Measurements from ENCODE around the gene PCBP2.

PCBP2 gene

GRCh38 chr12:53506881-53507602 lies 55.1 kb downstream of the PCBP2 start, which contains the start of gene NPFF:
Gene NPFF (minus strand): TSS chr12:53507484. CDS start chr12:53507474, 10 bp downstream.
- DNase-seq (ENCODE audit: low read depth) = no peak
- no peak for TF ChIP-seq CTCF (IDR thresholded peaks at IDR 0.05; ENCODE audit: low read depth, low read length, missing control alignments)
- in situ Hi-C loops (cut with HindIII; ENCODE audit: low sequenced_read_pairs) = no loop called here

GRCh38 chr12:53507603-53507885 lies 55.6 kb downstream of the PCBP2 start:
- H3K4me3 ChIP-seq (ENCODE audit: low read depth, low read length) = no peak overlapping the region
- DNase-seq (ENCODE audit: low read depth) = no peak
- TF ChIP-seq CTCF (IDR thresholded peaks at IDR 0.05; ENCODE audit: low read depth, low read length, missing control alignments) = no peak
- in situ Hi-C loops (cut with HindIII; ENCODE audit: low sequenced_read_pairs) = no loop called here

More at GRCh38 chr12:53506881-53507602, 55.1 kb downstream of the PCBP2 start, which contains the start of gene NPFF:
- no peak within 1 kb of the TSS for H3K4me3 ChIP-seq (ENCODE audit: low read depth, low read length)

GRCh38 chr12:53508534-53509170 lies 56.8 kb downstream of the PCBP2 start:
- TF ChIP-seq CTCF (IDR thresholded peaks at IDR 0.05; ENCODE audit: low read depth, low read length, missing control alignments) = peak; percentile 95
- no peak for DNase-seq (ENCODE audit: low read depth)
- in situ Hi-C loops (cut with HindIII; ENCODE audit: low sequenced_read_pairs) = no loop called here
- H3K4me3 ChIP-seq (ENCODE audit: low read depth, low read length) = no peak overlapping the region

GRCh38 chr12:53510181-53510812 lies 58.4 kb downstream of the PCBP2 start:
- DNase-seq (ENCODE audit: low read depth) = no peak
- in situ Hi-C loops (cut with HindIII; ENCODE audit: low sequenced_read_pairs) = no loop called here
- no peak overlapping the region for H3K4me3 ChIP-seq (ENCODE audit: low read depth, low read length)
- TF ChIP-seq CTCF (IDR thresholded peaks at IDR 0.05; ENCODE audit: low read depth, low read length, missing control alignments) = no peak

GRCh38 chr12:53513712-53514410 lies 62.0 kb downstream of the PCBP2 start:
- H3K4me3 ChIP-seq (ENCODE audit: low read depth, low read length) = no peak overlapping the region
- no peak for DNase-seq (ENCODE audit: low read depth)
- in situ Hi-C loops (cut with HindIII; ENCODE audit: low sequenced_read_pairs) = no loop called here
- TF ChIP-seq CTCF (IDR thresholded peaks at IDR 0.05; ENCODE audit: low read depth, low read length, missing control alignments) = no peak

- in situ Hi-C loops (cut with HindIII; ENCODE audit: low sequenced_read_pairs) = no loop called here
- DNase-seq (ENCODE audit: low read depth) = no peak
- no peak for TF ChIP-seq CTCF (IDR thresholded peaks at IDR 0.05; ENCODE audit: low read depth, low read length, missing control alignments)
- no peak overlapping the region for H3K4me3 ChIP-seq (ENCODE audit: low read depth, low read length)
Measured at GRCh38 chr12:53514628-53515290, 62.9 kb downstream of the PCBP2 start.
